Hepatocyte (in vitro differentiated cells): Measurements from ENCODE around the gene GADD45G.

Source experiments
- CTCF ChIP-seq: fragments of 200-600 bp; sonication (generic); IDR thresholded peaks from 2 replicates; pipeline ENCODE4 v1.5.1; 2016; ENCODE audit warnings: antibody characterized with exemption, mild to moderate bottlenecking; ENCODE audit not compliant: poor library complexity
- EZH2phosphoT487 ChIP-seq: fragments of 200-600 bp; sonication (generic); IDR thresholded peaks from one replicate; pipeline ENCODE4 v1.6.1; 2018; ENCODE audit warnings: antibody characterized with exemption, mild to moderate bottlenecking, low read depth, moderate library complexity; ENCODE audit not compliant: unreplicated experiment, severe bottlenecking

- TF ChIP-seq CTCF = no peak
- TF ChIP-seq EZH2phosphoT487 = no peak
Observed at GRCh38 chr9:89632736-89633135, 27.9 kb downstream of the GADD45G start.
